Measurements from ENCODE around the gene HAND2. TPM values are rescaled to one million over a fixed set of nuclear protein-coding genes. Genes with fewer than 3 reads are reported as not detected.

HAND2 gene
- total RNA-seq, 3 donors from 2014 or later (not counting 1 experiment from before 2014, with no cell fraction given), result not detected

- no peak overlapping the region for H3K27ac Mint-ChIP-seq
- H3K4me1 ChIP-seq (ENCODE audit: control insufficient read depth, insufficient read depth, low read length), result peaks cover 20% of the 10 kb centered on the region
- peaks cover 23% of the 10 kb centered on the region for H3K27me3 ChIP-seq (ENCODE audit: control insufficient read depth, insufficient read depth, low read length)
- no peak overlapping the region for H3K4me3 Mint-ChIP-seq
- WGBS (ENCODE audit: insufficient coverage), result 100% methylated on average over 2 of the region's 3 CpGs
- peaks cover 13% of the 10 kb centered on the region for H3K9me3 ChIP-seq (ENCODE audit: control insufficient read depth, insufficient read depth, low read length)
- no peak for ATAC-seq
- no peaks in the 10 kb centered on the region for H3K36me3 ChIP-seq (ENCODE audit: control insufficient read depth, insufficient read depth, low read length)
- H3K27ac ChIP-seq (ENCODE audit: low read length), result no peak overlapping the region
- H3K4me1 Mint-ChIP-seq, result peaks cover 6 to 16% of the 10 kb centered on the region in 2 donors
- no peak for DNase-seq
- TF ChIP-seq, protein P1, sequence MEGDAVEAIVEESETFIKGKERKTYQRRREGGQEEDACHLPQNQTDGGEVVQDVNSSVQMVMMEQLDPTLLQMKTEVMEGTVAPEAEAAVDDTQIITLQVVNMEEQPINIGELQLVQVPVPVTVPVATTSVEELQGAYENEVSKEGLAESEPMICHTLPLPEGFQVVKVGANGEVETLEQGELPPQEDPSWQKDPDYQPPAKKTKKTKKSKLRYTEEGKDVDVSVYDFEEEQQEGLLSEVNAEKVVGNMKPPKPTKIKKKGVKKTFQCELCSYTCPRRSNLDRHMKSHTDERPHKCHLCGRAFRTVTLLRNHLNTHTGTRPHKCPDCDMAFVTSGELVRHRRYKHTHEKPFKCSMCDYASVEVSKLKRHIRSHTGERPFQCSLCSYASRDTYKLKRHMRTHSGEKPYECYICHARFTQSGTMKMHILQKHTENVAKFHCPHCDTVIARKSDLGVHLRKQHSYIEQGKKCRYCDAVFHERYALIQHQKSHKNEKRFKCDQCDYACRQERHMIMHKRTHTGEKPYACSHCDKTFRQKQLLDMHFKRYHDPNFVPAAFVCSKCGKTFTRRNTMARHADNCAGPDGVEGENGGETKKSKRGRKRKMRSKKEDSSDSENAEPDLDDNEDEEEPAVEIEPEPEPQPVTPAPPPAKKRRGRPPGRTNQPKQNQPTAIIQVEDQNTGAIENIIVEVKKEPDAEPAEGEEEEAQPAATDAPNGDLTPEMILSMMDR (IDR thresholded peaks at IDR 0.05), result no peak
- H3K9me3 Mint-ChIP-seq, result peaks cover 0 to 2% of the 10 kb centered on the region in 2 donors
- no peak overlapping the region for H3K4me3 ChIP-seq (ENCODE audit: low read length)
- H3K27me3 Mint-ChIP-seq (ENCODE audit: low read depth in 2 of 2), result peaks cover 40 to 63% of the 10 kb centered on the region in 2 donors
- no peaks in the 10 kb centered on the region for H3K36me3 Mint-ChIP-seq
- intact Hi-C loops (cut with micrococcal nuclease), result no loop called here
These were observed 31.3 kb downstream of the HAND2 start for GRCh38 chr4:173498771-173499170.

DNA sequence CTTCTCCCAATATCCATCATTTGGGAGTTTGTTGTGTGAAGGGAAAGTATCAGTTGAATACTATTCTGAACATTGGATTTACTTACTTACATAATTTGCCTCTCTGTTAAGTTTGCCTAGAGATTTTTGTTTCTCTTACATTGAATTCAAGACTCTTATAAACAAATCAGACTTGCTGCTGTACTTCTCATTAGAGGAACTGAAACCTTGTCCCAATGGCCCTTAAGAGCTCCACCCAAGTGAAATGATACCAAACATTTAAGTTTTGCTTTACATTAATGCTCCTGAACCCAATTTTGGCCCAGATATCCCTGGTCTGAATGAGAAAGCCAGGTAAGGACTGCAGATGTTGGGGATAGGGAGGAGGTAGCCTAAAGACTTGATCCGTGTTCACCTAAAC, 32.0 kb downstream of the HAND2 start:
- Mint-ChIP-seq H3K4me3 (no peak overlapping the region), H3K27me3 (ENCODE audit: low read depth in 2 of 2) (peaks cover 33 to 60% of the 10 kb centered on the region in 2 donors), H3K4me1 (peaks cover 6 to 16% of the 10 kb centered on the region in 2 donors), H3K27ac (no peak overlapping the region), H3K36me3 (no peaks in the 10 kb centered on the region), H3K9me3 (peaks cover 0 to 2% of the 10 kb centered on the region in 2 donors)
- TF ChIP-seq, protein P1 (IDR thresholded peaks at IDR 0.05), result no peak
- DNase-seq, result no peak
- Histone ChIP-seq H3K36me3 (ENCODE audit: control insufficient read depth, insufficient read depth, low read length) (no peaks in the 10 kb centered on the region), H3K4me3 (ENCODE audit: low read length) (no peak overlapping the region), H3K27me3 (ENCODE audit: control insufficient read depth, insufficient read depth, low read length) (peaks cover 16% of the 10 kb centered on the region), H3K27ac (ENCODE audit: low read length) (no peak overlapping the region), H3K9me3 (ENCODE audit: control insufficient read depth, insufficient read depth, low read length) (peaks cover 13% of the 10 kb centered on the region), H3K4me1 (ENCODE audit: control insufficient read depth, insufficient read depth, low read length) (peaks cover 20% of the 10 kb centered on the region)
- WGBS (ENCODE audit: insufficient coverage), result 61% methylated on average over 1 of the region's 1 CpG
- intact Hi-C loops (cut with micrococcal nuclease), result no loop called here
- ATAC-seq, result no peak

DNA sequence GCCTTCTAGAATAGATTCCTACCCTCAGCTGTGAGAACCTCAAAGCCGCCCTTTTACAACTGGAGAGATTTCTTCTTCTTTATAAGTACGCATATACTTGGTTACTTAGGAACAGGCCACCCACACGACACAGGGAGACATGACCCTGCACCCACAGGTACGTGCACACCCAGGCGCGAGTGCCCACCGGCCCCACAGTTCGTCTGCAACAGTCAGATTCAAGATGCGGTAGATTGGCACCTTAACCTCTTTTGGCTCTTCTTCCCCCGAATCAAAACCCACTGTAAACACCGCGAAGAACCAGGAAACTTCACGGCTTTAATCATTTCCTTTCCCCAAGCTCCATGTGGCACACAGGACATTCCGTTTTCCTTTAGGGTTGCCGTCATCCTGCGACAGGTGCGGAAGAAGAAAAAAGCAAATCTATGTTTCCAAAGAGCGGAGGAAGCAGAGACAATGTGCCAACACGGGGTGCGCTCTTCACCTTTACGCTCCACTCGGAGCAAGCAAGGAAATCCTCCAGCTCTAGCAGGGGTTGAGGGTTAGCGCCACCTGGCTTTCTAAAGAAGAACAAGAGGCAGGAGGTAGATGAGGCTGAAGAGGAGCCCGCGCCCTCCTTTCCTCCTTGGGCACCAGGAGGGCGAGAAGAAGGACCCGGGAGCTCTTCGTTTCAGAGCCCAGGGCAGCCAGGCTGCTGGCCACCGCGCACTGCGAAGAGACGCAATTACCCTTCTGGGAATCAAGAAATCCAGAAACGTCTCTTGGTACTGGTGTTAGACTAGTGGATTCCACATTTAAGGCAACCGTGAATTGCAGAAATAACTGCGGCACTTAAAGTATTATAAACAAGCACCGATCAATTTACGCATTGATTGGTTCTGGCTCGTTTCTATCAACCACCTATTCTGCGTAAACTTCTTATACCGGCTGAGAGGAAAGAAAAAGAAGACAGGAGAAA, 35.7 kb downstream of the HAND2 start:
- peaks cover 7% of the 10 kb centered on the region for H3K4me1 ChIP-seq (ENCODE audit: control insufficient read depth, insufficient read depth, low read length)
- Mint-ChIP-seq H3K4me3 (peak overlapping the region; percentile 59), H3K27ac (no peak overlapping the region), H3K36me3 (no peaks in the 10 kb centered on the region), H3K4me1 (peaks cover 6 to 8% of the 10 kb centered on the region in 2 donors), H3K27me3 (ENCODE audit: low read depth in 2 of 2) (peaks cover 21 to 60% of the 10 kb centered on the region in 2 donors), H3K9me3 (no peaks in the 10 kb centered on the region)
- no peaks in the 10 kb centered on the region for H3K36me3 ChIP-seq (ENCODE audit: control insufficient read depth, insufficient read depth, low read length)
- peaks cover 3% of the 10 kb centered on the region for H3K27me3 ChIP-seq (ENCODE audit: control insufficient read depth, insufficient read depth, low read length)
- ATAC-seq (peak in 2 of 3 donors; percentile 62 to 70), DNase-seq (peak in 1 of 2 donors; percentile 84)
- WGBS (ENCODE audit: insufficient coverage), result 17% methylated on average over 40 of the region's 40 CpGs
- H3K4me3 ChIP-seq (ENCODE audit: low read length), result peak overlapping the region; percentile 25
- H3K9me3 ChIP-seq (ENCODE audit: control insufficient read depth, insufficient read depth, low read length), result no peaks in the 10 kb centered on the region
- intact Hi-C loops (cut with micrococcal nuclease), result no loop called here
- TF ChIP-seq, protein P1 (IDR thresholded peaks at IDR 0.05), result no peak
- no peak overlapping the region for H3K27ac ChIP-seq (ENCODE audit: low read length)

Measured in natural killer cell (primary cell).